Measurements from ENCODE around the gene TSPAN8. TPM values are rescaled to one million over a fixed set of nuclear protein-coding genes. Genes with fewer than 3 reads are reported as not detected.

The TSPAN8 gene
- total RNA-seq, 4 donors from 2014 or later, result 5.9 to 22.9 (median 18.9) TPM

- WGBS, 2 donors, result 23 to 29% methylated on average over 1 of the region's 1 CpG
- intact Hi-C loops (cut with DNase I; ENCODE audit: low total_unique reads), result no loop called here
- no peak overlapping the region for H3K4me3 ChIP-seq (ENCODE audit: low read depth, poor library complexity, severe bottlenecking)
- TF ChIP-seq POLR2A (IDR thresholded peaks at IDR 0.05), result no peak
- TF ChIP-seq, protein P1, sequence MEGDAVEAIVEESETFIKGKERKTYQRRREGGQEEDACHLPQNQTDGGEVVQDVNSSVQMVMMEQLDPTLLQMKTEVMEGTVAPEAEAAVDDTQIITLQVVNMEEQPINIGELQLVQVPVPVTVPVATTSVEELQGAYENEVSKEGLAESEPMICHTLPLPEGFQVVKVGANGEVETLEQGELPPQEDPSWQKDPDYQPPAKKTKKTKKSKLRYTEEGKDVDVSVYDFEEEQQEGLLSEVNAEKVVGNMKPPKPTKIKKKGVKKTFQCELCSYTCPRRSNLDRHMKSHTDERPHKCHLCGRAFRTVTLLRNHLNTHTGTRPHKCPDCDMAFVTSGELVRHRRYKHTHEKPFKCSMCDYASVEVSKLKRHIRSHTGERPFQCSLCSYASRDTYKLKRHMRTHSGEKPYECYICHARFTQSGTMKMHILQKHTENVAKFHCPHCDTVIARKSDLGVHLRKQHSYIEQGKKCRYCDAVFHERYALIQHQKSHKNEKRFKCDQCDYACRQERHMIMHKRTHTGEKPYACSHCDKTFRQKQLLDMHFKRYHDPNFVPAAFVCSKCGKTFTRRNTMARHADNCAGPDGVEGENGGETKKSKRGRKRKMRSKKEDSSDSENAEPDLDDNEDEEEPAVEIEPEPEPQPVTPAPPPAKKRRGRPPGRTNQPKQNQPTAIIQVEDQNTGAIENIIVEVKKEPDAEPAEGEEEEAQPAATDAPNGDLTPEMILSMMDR (IDR thresholded peaks at IDR 0.05), result no peak
- no peak for DNase-seq (ENCODE audit: low spot score in 2 of 2)
Measured at GRCh38 chr12:71107936-71108335, 49.9 kb downstream of the TSPAN8 start.

GRCh38 chr12:71105956-71106355 is 51.8 kb downstream of the TSPAN8 start:
- TF ChIP-seq, protein P1 (IDR thresholded peaks at IDR 0.05), result no peak
- TF ChIP-seq POLR2A (IDR thresholded peaks at IDR 0.05), result no peak
- no peak overlapping the region for H3K4me3 ChIP-seq (ENCODE audit: low read depth, poor library complexity, severe bottlenecking)
- DNase-seq (ENCODE audit: low spot score in 2 of 2), result no peak
- intact Hi-C loops (cut with DNase I; ENCODE audit: low total_unique reads), result no loop called here

DNA sequence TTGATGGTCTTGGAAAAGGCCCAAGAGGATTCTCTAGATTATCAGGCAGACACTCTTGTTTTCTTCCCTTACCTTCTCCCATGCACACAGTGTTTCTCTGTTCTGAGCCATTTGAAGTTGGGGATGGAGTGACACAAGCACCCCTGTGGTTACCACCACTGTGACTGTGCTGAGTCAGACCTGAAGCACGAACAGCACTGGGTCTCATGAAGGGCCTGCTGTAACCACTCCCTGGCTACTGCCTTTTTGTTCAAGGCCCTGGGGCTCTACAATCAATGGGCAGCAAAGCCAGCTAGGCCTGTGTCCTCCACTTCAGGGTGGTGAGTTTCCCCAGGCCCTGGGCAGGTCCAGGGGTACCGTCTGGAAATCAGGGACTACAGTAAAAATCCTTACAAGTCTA is 65.5 kb downstream of the TSPAN8 start:
- no peak for DNase-seq (ENCODE audit: low spot score in 2 of 2)
- TF ChIP-seq, protein P1 (IDR thresholded peaks at IDR 0.05), result no peak
- no peak for TF ChIP-seq POLR2A (IDR thresholded peaks at IDR 0.05)
- H3K4me3 ChIP-seq (ENCODE audit: low read depth, poor library complexity, severe bottlenecking), result no peak overlapping the region
- intact Hi-C loops (cut with DNase I; ENCODE audit: low total_unique reads), result no loop called here
- WGBS, 2 donors, result 44 to 46% methylated on average over 2 of the region's 2 CpGs

- no peak overlapping the region for H3K4me3 ChIP-seq (ENCODE audit: low read depth, poor library complexity, severe bottlenecking)
- TF ChIP-seq, protein P1 (IDR thresholded peaks at IDR 0.05), result no peak
- no peak for TF ChIP-seq POLR2A (IDR thresholded peaks at IDR 0.05)
- 76 to 84% methylated on average over 1 of the region's 1 CpG for WGBS, 2 donors
- no peak for DNase-seq (ENCODE audit: low spot score in 2 of 2)
- intact Hi-C loops (cut with DNase I; ENCODE audit: low total_unique reads), result no loop called here
Measured at GRCh38 chr12:71090971-71091370, 66.8 kb downstream of the TSPAN8 start.

- WGBS, 2 donors, result 85 to 87% methylated on average over 1 of the region's 1 CpG
- DNase-seq (ENCODE audit: low spot score in 2 of 2), result no peak
- intact Hi-C loops (cut with DNase I; ENCODE audit: low total_unique reads), result no loop called here
- TF ChIP-seq, protein P1 (IDR thresholded peaks at IDR 0.05), result no peak
- TF ChIP-seq POLR2A (IDR thresholded peaks at IDR 0.05), result no peak
- no peak overlapping the region for H3K4me3 ChIP-seq (ENCODE audit: low read depth, poor library complexity, severe bottlenecking)
Measured at GRCh38 chr12:71085575-71085974, 72.2 kb downstream of the TSPAN8 start.

GRCh38 chr12:71075743-71076142 is 82.1 kb downstream of the TSPAN8 start:
- TF ChIP-seq, protein P1 (IDR thresholded peaks at IDR 0.05), result no peak
- no peak for TF ChIP-seq POLR2A (IDR thresholded peaks at IDR 0.05)
- DNase-seq (ENCODE audit: low spot score in 2 of 2), result no peak
- WGBS, 2 donors, result 85 to 86% methylated on average over 2 of the region's 2 CpGs
- intact Hi-C loops (cut with DNase I; ENCODE audit: low total_unique reads), result no loop called here
- H3K4me3 ChIP-seq (ENCODE audit: low read depth, poor library complexity, severe bottlenecking), result no peak overlapping the region

Measured in lower leg skin (tissue), 4 donors.